Activated CD4-positive, alpha-beta T cell treated with anti-CD3 and anti-CD28 coated beads for 36 hours (primary cell): ENCODE data around the gene CARD10. TPM values are rescaled to one million over a fixed set of nuclear protein-coding genes. Genes with fewer than 3 reads are reported as not detected.
A peak's percentile ranks its signal among the peaks of the same experiment; 100 is the strongest.

Source experiments
- ATAC-seq: fragments of 200-7000 bp; cut with Tn5 transposase; one replicate; pipeline ENCODE4 v1.10.0; 2021; ENCODE audit warnings: mild to moderate bottlenecking, moderate library complexity
- CTCF ChIA-PET: fragments of 350-600 bp; sonication (Branson Sonifier 250); formaldehyde crosslinking; loops from one replicate; lab custom pipeline; 2021; ENCODE audit warnings: antibody characterized with exemption; lab: Charles Lee
- POLR2A ChIA-PET: fragments of 350-600 bp; sonication (Branson Sonifier 250); formaldehyde crosslinking; loops from one replicate; lab custom pipeline; 2021; ENCODE audit warnings: antibody characterized with exemption, inconsistent platforms; lab: Charles Lee
- DNase-seq: peaks from one replicate; pipeline ENCODE4 v3.0.0-alpha.2; 2020
- H3K27ac Mint-ChIP-seq: one replicate; pipeline ENCODE4 v1.8.0; 2021; ENCODE audit warnings: mixed read lengths
- H3K27me3 Mint-ChIP-seq: one replicate; pipeline ENCODE4 v1.8.0; 2021; ENCODE audit warnings: mixed read lengths
- H3K36me3 Mint-ChIP-seq: one replicate; pipeline ENCODE4 v1.8.0; 2021; ENCODE audit warnings: low read depth, mixed read lengths
- H3K4me1 Mint-ChIP-seq: one replicate; pipeline ENCODE4 v1.8.0; 2021; ENCODE audit warnings: mixed read lengths
- H3K4me3 Mint-ChIP-seq: one replicate; pipeline ENCODE4 v1.8.0; 2021; ENCODE audit warnings: mild to moderate bottlenecking, moderate library complexity, mixed read lengths
- H3K9me3 Mint-ChIP-seq: one replicate; pipeline ENCODE4 v1.8.0; 2021; ENCODE audit warnings: low read depth, mixed read lengths
- intact Hi-C, 2 experiments: fragments of 100-400 bp; cut with DNase I in 1 of 2; cut with micrococcal nuclease in 1 of 2; formaldehyde crosslinking; loops; one replicate each; pipeline versions ENCODE4 v1.14.2 to v1.15.1; 2022 to 2024; cut with DNase I, micrococcal nuclease
- total RNA-seq, 2 experiments: library from RNA; stranded (reverse); gene quantifications; one replicate each; pipeline ENCODE4 v1.2.3, GENCODE V29; 2021

CARD10 gene
- total RNA-seq, 2 experiments from 2014 or later: not detected

DNA sequence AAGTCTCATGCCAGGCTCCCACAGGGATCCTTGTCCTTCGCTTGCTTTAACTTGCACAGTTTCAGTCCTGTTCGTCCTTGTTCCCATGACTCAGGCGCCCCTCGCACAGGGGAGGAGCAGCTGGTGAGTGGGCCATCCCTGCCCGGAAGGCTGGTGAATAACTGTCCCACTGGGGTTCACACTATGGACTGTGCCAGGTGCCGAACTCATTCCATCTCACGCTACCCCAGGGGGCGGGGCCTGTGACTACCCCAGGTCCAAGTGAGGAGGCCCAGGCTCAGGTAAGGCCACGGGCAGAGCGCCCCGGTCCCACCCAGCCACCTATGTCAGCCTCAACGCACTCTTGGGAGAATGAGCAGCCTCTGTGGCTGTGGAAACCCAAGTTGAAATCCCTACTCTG lies 7.2 kb upstream of the CARD10 start:
- Mint-ChIP-seq H3K4me3 (no peak overlapping the region), H3K27me3 (peaks cover 11% of the 10 kb centered on the region), H3K36me3 (no peaks in the 10 kb centered on the region), H3K4me1 (peaks cover 6% of the 10 kb centered on the region), H3K9me3 (no peaks in the 10 kb centered on the region), H3K27ac (no peak overlapping the region)
- intact Hi-C loops: no loop called here
- CTCF ChIA-PET: interaction anchor here (3.4 kb wide), 1 partner anchor 41 kb away, joined by 12 read pairs; no protein-coding TSS in a partner anchor
- ATAC-seq (no peak), DNase-seq (no peak)
- POLR2A ChIA-PET: no interaction called here

DNA sequence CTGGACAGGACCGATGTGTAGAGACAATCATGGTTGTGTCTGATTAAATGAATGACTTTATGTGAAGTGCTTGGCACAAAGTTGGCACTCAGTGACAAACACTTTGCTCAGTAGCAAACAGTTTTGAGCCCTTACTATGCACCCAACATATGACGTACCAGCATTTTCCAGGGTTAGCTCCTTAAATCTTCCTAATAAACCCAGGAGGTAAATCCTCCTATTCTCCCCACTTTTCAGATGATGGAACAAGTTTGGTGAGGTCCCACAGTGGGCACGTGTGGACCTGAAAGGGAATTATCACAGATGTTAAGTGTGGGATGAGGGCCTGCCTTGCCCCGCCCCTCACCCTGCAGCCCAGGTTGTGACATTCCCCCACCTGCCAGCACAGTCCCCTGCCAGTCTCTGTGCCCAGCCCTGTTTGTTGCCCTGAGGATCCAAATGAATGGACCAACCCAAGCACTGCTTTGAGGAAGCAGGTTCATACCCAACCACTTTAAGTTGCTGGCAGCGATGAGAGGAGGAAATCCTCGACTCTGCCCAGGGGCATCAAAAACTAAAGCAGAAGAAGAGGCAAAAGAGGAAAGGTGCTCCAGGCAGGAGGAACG lies 6.6 kb upstream of the CARD10 start:
- ChIA-PET POLR2A (no interaction called here), CTCF (interaction anchor here (0.6 kb wide), 1 partner anchor 669 kb away, joined by 3 read pairs; no protein-coding TSS in a partner anchor)
- DNase-seq (no peak), ATAC-seq (no peak)
- Mint-ChIP-seq H3K4me1 (peaks cover 6% of the 10 kb centered on the region), H3K4me3 (no peak overlapping the region), H3K27me3 (peaks cover 16% of the 10 kb centered on the region), H3K27ac (no peak overlapping the region), H3K36me3 (no peaks in the 10 kb centered on the region), H3K9me3 (no peaks in the 10 kb centered on the region)
- intact Hi-C loops: no loop called here

DNA sequence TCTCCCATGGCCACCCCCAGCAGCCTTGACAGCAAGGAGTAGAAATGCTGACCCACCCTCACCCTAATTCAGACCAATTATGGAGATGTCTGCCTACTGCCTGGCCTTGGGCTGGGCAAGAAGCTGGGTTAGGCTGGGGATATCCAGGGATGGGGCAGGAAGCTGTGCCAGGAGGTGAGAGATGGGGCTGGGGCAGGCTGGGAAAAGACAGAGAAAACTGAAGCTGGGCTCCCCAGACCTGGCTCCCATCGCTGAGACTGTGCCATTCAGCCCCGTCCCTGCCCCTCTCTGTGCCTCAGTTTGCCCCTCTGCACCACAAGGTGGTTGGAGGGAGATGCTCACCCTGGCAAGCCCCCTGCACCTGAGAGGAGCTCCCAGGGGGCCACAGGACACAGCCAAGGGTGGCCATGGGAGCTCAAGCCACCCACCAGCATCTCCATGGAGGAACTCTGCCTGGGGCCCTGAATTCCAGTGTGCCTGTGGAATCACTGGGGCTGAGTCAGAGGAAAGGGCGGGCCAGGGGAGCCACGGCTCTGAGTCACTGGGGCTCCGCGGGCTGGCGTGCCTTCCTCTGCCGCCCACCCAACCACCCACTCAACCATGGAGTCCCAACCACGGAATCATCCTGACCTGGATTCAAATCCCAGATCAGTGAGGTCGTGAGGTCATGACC lies 6.0 kb upstream of the CARD10 start:
- intact Hi-C loops: no loop called here

DNA sequence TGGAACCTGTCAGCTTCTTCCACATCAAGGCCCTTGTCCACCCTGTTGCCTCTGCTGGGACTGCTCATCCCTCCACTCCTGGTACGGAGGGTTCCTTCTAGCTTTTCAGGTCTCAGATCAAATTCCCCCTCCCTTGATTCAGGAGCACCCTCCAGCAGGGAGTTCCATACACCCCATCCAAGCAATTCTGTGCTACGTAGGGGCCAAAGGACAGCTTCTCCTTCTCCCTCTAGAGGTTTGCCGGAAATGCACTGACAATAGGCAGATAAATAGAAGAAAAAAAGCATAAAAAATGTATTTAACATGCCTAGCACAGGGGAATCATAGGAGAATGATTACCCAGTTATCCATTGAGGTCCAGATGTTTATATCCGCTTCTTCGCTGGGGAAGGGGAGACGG lies 3.3 kb upstream of the CARD10 start:
- CTCF ChIA-PET: interaction anchor here (1.0 to 1.4 kb wide), 2 partner anchors 11 to 70 kb away, joined by 3 to 4 read pairs; no protein-coding TSS in a partner anchor
- Mint-ChIP-seq H3K27ac (no peak overlapping the region), H3K4me1 (peaks cover 4% of the 10 kb centered on the region), H3K9me3 (no peaks in the 10 kb centered on the region), H3K36me3 (no peaks in the 10 kb centered on the region), H3K27me3 (peaks cover 28% of the 10 kb centered on the region), H3K4me3 (no peak overlapping the region)
- no peak for DNase-seq
- intact Hi-C loops: no loop called here
- no peak for ATAC-seq
- POLR2A ChIA-PET: no interaction called here

More for the DNA sequence above, 6.0 kb upstream of the CARD10 start:
- Mint-ChIP-seq H3K9me3 (no peaks in the 10 kb centered on the region), H3K36me3 (no peaks in the 10 kb centered on the region), H3K4me3 (no peak overlapping the region), H3K27ac (no peak overlapping the region), H3K4me1 (peaks cover 6% of the 10 kb centered on the region), H3K27me3 (peaks cover 19% of the 10 kb centered on the region)
- CTCF ChIA-PET: interaction anchor here (0.6 kb wide), 1 partner anchor 669 kb away, joined by 3 read pairs; no protein-coding TSS in a partner anchor
- peak; percentile 42 for ATAC-seq
- POLR2A ChIA-PET: no interaction called here
- peak; percentile 27 for DNase-seq

DNA sequence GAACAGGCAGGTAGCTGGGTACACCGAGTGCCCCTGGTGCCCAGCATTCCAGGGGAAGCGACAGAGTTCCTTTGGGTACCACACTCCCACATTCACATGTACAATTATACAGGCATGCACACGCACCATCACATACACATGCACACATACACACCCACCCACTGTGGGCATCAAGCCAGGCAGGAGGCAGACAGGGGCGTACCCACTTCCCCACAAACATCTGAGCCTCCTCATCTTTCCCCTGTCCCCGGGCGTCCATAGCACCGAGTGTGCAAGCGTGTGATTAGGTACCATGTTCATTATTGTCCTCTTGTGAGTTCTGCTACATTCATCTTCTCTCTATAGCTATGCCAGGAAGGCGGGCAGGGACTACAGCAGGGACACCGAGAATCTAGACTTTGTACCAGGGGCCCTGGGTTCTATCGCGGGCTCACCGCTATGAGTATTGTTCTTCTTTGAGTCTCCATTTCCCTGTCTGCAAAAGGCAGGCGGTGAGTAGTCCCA lies 2.1 kb upstream of the CARD10 start:
- Mint-ChIP-seq H3K4me1 (peaks cover 4% of the 10 kb centered on the region), H3K4me3 (no peak overlapping the region), H3K36me3 (no peaks in the 10 kb centered on the region), H3K9me3 (no peaks in the 10 kb centered on the region), H3K27ac (no peak overlapping the region), H3K27me3 (peaks cover 28% of the 10 kb centered on the region)
- ChIA-PET POLR2A (interaction anchor here (0.6 kb wide), 1 partner anchor 1010 kb away, joined by 3 read pairs; no protein-coding TSS in a partner anchor), CTCF (interaction anchor here (0.5 to 1.4 kb wide), 2 partner anchors 12 to 26 kb away, joined by 3 read pairs; no protein-coding TSS in a partner anchor)
- ATAC-seq (no peak), DNase-seq (no peak)
- intact Hi-C loops: no loop called here

DNA sequence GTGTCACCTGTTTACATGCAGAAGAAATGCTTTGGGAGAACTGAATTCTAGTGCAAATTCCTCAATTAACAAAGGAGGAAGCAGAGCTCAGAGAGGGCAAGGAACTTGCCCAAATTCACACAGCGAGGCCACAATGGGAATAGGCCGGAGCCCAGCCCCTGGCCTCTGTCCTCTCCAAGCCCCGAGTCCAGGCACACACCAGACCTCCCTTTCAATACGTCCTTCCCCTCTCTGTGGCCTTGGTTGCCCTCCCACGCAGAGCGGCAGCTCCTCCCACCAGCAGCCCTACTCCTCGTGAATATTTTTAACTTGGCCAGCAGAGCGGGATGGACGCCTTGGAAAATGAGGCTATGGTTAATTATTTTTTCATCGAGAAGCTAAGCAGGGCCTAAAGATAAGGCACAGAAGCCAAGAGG lies 1.6 kb upstream of the CARD10 start:
- intact Hi-C loops: no loop called here
- Mint-ChIP-seq H3K4me1 (peaks cover 4% of the 10 kb centered on the region), H3K27ac (no peak overlapping the region), H3K27me3 (peaks cover 28% of the 10 kb centered on the region), H3K36me3 (no peaks in the 10 kb centered on the region), H3K9me3 (no peaks in the 10 kb centered on the region), H3K4me3 (no peak overlapping the region)
- ATAC-seq (no peak), DNase-seq (no peak)
- ChIA-PET POLR2A (no interaction called here), CTCF (interaction anchor here (0.5 to 1.6 kb wide), 4 partner anchors 9 to 50 kb away, joined by 3 to 4 read pairs (median 4); no protein-coding TSS in a partner anchor)

DNA sequence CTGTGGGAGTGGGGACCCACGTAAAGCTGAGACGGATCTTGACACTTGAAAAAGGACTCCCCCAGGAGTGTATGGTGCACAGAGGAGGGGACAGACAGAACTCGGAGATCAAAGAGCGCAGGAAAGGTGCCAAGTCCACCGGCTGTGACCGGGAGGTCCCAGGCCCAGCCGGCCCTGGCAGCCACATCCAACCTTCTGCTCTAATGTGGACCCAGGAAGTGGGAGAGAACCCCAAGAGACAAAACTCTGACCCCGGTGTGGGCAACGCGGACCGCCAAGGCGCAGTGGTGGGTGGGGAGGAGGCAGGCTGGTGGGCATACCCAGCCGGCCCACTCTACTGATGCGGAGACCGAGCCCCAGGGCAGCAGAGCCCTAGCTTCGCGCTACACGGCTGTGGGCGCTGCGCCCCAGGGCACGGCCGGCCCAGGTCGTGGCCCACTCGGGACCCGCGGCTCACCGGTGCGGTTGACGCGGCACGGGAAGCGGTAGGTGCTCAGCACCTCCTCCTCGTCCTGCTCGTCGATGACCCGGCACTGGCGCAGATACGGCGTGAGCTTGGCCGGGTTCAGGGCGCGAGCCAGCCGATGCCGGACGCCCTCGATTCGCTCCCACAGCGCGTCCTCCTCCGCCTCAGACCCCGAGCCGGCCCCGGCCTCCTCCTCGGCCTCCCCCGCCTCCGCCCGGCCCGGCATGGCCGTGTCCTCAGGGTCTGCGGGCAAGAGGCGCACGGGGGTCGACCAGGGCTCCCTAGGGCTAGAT lies 527 bp downstream of the CARD10 start:
- peaks cover 4% of the 10 kb centered on the region for H3K4me1 Mint-ChIP-seq
- ATAC-seq (peak; percentile 39), DNase-seq (no peak)
- CTCF ChIA-PET: interaction anchor here (0.6 kb wide), 1 partner anchor 11 kb away, joined by 4 read pairs; no protein-coding TSS in a partner anchor
- H3K27me3 Mint-ChIP-seq: peaks cover 28% of the 10 kb centered on the region
- no peaks in the 10 kb centered on the region for H3K9me3 Mint-ChIP-seq
- H3K27ac Mint-ChIP-seq: no peak overlapping the region
- no peaks in the 10 kb centered on the region for H3K36me3 Mint-ChIP-seq
- POLR2A ChIA-PET: no interaction called here
- intact Hi-C loops: no loop called here
- peak overlapping the region; percentile 50 for H3K4me3 Mint-ChIP-seq

DNA sequence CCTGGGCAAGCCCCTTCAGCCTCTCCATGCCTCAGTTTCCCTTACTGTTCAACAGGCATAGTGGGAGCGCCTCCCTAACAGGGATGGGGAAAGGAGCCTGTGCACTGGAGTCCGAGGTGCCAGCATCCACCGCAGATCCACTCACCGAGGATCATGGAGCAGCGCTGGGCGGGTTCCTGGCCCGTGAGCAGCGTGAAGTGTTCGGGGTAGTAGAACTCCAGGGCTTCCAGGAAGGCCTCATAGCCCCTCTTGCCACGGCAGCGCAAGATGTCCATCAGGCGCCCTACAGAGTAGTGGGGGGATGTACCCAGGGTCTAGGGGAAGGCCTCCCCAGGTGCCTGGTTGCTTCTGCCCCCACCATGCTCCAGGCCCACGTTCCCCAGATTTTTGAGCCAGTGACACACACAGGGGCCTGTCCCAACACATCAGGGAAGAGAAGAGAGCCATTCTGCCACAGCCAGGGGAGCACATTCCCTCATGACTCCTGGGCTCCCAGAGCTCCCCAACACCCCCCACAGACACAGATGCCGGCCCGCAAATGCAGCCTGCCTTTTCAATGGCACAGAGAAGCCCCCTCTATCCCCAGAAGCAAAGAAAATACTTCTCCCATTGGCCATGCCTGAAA lies 1.3 kb downstream of the CARD10 start:
- peaks cover 4% of the 10 kb centered on the region for H3K4me1 Mint-ChIP-seq
- H3K36me3 Mint-ChIP-seq: no peaks in the 10 kb centered on the region
- no peak overlapping the region for H3K27ac Mint-ChIP-seq
- no peaks in the 10 kb centered on the region for H3K9me3 Mint-ChIP-seq
- ATAC-seq (no peak), DNase-seq (no peak)
- intact Hi-C loops: no loop called here
- peaks cover 27% of the 10 kb centered on the region for H3K27me3 Mint-ChIP-seq
- peak overlapping the region; percentile 50 for H3K4me3 Mint-ChIP-seq
- ChIA-PET POLR2A (no interaction called here), CTCF (no interaction called here)

DNA sequence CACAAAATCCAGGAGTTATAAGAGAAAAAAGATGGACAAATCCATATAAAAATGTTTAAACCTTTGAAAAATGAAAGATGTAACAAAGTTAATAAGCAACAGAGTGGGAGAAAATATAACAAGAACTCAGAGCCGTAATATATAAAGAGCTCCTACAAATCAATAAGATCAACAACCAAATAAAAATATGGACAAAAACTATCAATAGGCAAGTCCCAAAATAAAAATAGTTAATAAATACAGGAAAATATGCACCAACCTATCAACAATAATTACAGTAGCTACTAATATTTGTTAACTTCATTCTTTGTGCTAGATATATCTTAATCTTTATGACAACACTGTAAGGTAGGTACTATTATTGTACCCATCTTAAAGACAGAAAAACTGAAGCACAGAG lies 2.8 kb downstream of the CARD10 start:
- DNase-seq: no peak
- Mint-ChIP-seq H3K27ac (no peak overlapping the region), H3K4me1 (peaks cover 4% of the 10 kb centered on the region), H3K4me3 (no peak overlapping the region), H3K27me3 (peaks cover 18% of the 10 kb centered on the region), H3K36me3 (no peaks in the 10 kb centered on the region), H3K9me3 (no peaks in the 10 kb centered on the region)
- CTCF ChIA-PET: interaction anchor here (0.6 to 1.7 kb wide), 3 partner anchors 45 to 90 kb away, joined by 3 to 4 read pairs (median 4); no protein-coding TSS in a partner anchor
- no peak for ATAC-seq
- intact Hi-C loops: no loop called here
- POLR2A ChIA-PET: no interaction called here

DNA sequence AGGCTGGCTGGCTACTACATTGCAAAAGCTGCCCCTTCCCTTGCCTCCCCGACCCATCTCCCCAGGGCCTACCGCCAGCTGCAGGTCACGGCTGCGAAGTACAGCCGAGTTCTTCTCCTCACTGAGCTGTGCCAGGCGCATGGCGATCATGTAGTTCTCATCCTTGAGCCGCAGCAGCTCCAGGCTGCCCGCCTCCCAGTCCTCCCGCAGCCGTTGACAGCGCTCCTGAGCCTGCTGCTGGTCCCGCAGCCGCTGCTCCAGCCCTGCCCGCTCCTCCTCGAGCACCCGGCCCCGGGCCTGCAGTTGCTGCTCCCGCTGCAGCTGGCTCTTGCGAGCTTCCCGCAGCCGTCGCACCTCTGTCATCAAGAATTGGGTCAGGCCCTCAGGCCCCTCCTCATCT lies 3.3 kb downstream of the CARD10 start:
- Mint-ChIP-seq H3K27me3 (peaks cover 13% of the 10 kb centered on the region), H3K9me3 (no peaks in the 10 kb centered on the region), H3K4me1 (peaks cover 4% of the 10 kb centered on the region), H3K4me3 (no peak overlapping the region), H3K36me3 (no peaks in the 10 kb centered on the region), H3K27ac (no peak overlapping the region)
- ChIA-PET POLR2A (interaction anchor here (0.6 kb wide), 1 partner anchor 1219 kb away, joined by 3 read pairs; no protein-coding TSS in a partner anchor), CTCF (interaction anchor here (0.8 to 1.7 kb wide), 3 partner anchors 51 to 91 kb away, joined by 3 to 4 read pairs (median 3); no protein-coding TSS in a partner anchor)
- ATAC-seq: no peak
- DNase-seq: no peak
- intact Hi-C loops: no loop called here
